HCEC 1CT (cell line): ENCODE measurements around the gene DHX30.
"Not testable (repeated sequence)": the region's sequence is repeated elsewhere in the genome, so short reads cannot be mapped to it uniquely, and the experiment has no call there.

Experiments
- DNase-seq: peaks from one replicate; pipeline ENCODE4 v3.0.0-alpha.2; 2017

The DHX30 gene

DNA sequence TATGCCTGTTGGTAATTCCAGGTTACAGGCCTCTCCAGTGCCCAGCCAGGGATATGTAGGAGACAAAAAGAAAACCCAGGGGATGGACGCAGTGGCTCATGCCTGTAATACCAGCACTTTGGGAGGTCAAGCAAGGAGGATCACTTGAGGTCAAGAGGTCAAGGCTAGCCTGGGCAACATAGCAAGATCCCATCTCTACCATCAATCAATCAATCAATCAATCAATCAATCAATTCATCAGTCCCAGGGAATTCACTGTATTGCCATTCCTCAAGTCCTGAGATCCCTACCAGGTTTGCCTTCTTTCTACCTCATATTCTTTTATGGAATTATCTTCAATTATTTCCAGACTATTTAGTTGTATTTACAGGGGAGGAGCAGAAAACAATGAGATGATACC is 82.2 kb downstream of the DHX30 start:
- no peak for DNase-seq

DNA sequence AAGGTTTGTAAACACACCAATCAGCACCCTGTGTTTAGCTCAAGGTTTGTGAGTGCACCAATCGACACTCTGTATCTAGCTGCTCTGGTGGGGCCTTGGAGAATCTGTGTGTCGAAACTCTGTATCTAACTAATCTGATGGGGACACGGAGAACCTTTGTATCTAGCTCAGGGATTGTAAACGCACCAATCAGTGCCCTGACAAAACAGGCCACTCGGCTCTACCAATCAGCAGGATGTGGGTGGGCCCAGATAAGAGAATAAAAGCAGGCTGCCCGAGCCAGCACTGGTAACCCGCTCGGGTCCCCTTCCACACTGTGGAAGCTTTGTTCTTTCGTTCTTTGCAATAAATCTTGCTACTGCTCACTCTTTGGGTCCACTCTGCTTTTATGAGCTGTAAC is 85.1 kb downstream of the DHX30 start:
- DNase-seq = not testable (repeated sequence)

DNA sequence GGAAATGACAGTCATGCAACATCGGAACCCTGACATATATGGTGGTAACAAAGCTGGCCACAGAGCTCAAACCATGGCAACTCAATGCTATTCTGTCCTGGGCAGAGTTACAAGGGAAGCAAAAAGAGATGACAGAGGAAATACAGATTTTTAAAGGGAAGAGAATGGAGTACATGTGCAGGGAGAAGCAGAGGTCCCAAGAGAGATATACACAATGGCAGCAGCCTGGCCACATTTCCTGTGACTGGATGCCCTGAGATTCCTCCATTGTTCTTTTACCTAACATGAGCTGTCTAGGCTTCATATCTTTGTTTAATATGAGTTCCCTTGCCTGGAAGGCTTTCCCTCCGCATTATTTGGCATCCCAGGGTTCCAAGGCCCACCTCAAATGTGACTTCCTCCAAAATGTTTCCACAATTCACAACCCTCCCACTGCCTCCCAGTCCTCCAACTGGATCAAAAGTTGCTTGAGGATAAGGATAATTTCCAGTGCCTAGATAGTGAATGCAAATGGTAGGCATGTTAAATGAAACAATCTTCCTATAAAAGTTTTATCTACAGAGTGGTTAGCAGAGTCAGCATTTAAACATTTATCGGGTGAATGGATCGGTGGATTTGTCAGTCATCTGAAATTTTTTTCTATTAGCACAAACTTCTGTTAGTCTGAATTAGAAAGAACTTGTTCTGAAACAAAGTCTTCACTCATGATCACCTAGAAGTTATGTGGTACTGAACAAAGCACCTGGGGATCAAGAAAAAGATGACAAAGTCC is 86.2 kb downstream of the DHX30 start:
- no peak for DNase-seq

DNA sequence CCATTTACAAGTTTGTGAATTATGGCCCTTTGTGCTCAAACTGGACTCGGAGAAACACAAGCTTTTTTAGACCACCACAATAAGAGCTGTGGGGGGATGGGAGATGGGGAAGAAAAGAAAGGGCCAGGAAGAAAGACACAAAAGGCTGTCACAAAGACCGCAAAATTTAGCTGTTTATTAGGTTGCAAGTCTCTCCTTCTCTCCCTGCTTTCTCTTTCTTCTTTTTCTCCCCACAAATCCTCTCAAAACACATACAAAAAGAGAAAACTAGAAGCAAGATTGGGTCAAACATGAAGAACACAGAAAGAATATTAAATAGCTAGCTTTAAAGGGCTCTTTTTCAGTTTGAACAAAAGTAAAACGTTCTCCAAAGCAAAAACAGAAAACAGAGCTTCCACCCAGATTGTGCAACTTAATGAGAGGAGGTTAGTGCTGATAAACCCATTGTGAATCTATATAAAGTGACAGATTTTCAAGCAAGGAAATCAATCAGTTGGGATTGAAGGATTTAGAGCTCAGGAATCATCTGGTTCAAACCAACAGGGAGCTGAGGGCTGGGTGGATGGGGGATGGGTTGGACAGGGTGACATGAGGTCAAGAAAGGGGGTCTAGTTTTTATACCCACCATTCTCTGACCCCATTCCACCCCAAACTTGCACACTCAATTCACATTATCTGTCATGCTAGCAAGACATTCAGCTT is 87.3 kb downstream of the DHX30 start:
- DNase-seq = no peak

DNA sequence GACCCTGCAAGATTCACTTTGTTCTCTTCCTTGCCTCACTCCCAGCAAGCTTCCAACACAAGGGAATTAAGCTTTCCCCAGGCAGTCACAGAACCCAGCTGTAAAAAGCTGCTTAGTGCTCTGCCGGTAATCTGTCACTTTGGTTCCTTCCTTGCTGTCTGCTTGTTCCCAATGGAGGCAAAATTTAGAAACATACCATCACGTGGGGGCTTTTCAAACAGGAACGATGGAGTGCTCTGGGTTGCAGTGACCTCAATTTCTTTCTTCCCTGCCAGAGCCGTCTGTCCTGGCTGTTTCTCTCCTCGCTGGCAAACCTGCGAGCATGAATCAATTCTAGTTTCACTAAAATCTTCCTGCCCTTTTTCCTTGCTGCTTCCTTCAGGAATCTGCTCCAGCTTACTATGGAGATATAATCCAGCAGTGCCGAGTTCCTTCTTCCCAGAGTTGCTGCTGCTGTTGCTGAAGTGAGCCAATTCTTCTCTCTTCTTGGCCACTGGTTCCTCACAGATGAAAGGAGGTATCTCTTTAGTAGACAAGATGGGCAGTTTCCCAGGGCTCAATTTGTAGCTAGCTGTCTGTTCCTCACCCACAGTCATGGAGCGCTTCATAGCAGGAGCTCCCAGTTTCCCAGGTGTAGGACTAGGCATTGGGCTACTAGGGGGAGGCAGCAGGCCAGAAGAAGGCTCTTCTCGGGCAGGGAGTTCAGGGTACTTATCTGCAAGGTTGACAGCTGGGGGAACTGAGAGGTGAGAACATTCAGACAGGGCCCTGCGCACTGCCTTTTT is 88.1 kb downstream of the DHX30 start:
- no peak for DNase-seq

DNA sequence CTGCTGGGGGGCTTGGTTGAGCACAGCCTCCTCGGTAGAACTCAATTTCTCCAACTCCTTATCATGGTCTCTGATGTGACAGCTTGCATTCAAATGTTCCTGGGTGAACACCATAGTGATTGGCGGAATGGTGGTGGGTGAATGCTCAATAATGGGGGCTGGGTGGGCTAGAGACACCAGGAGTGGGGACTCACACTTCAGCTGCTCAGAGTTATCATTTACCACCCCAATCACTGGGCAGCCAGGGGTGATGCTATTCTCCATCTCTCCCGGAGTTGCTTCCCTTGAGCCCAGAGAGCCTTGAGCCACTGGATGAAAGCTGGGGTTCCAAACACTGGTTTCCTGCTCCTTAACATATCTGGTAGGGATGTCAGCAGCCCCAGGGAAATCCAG is 88.7 kb downstream of the DHX30 start:
- no peak for DNase-seq

DNA sequence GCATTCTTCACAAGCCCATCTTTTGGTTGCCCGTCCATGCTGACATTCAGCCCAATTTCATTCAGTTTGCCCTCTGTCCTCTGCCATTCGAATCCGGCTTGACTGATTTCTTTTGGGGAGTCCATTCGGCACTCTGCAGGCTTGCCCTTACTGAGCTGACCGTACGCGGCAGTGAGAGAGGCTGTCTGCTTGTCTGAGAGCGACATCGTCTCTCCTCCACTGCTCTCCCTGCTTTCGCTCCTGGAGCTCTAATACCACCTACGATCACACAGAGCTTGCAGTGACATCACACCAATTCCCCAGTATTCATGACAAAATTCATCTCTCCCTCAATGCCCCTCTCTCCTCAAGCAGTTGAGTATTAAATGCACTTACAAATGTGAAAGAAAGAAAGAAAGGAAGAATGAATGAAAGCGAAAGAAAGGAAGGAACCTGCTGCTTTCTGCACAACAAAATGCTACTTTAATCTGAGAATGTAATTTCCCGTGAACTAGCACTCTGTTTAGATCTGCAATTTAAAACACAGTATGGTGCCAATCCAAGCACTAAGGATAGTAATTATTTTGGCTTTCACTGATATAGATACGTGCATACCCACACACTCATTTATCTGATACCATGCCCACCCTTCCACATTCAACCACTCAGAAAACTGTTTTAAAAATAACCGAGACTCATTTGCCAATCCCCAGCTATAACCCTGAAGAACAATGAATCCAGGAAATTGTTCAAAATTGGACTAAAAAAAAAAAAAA is 89.5 kb downstream of the DHX30 start:
- no peak for DNase-seq

DNA sequence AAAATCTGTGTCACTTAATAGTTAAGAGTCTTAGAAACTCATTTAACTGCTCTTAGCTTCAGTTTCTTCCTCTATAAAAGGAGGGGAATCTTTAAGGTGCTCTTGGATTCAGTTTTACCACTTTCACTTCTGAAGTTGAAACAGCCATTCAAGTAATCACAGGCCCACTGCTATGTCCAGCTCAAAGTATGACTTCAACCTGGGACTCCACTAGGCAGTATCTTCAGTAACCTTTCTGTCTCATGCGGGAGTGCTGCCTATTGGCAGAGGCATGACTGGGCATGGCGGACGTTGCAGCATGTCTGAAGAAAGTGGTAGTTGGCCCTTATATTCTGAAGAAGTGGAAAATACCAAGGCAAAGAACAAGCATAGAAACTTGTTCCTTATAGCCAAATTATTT is 92.3 kb downstream of the DHX30 start:
- DNase-seq = no peak

DNA sequence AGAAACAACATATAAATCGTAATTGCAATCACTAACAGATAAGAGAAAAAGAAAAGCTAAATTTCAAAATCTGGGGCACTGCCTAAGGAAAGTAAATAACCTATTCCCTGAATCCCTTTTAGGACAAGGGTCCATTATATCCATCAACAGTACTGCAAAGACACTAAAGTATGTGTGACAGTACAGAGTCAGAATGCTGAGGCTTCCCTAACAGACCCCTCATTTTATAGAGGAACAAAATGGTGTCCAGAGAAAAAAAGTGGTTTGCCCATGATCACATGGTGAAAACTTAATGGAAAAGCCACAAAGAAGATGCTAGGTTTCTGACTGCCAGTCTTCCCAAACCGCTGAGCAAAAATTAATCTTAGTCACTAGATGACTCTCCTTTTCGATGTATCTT is 93.8 kb downstream of the DHX30 start:
- no peak for DNase-seq

DNA sequence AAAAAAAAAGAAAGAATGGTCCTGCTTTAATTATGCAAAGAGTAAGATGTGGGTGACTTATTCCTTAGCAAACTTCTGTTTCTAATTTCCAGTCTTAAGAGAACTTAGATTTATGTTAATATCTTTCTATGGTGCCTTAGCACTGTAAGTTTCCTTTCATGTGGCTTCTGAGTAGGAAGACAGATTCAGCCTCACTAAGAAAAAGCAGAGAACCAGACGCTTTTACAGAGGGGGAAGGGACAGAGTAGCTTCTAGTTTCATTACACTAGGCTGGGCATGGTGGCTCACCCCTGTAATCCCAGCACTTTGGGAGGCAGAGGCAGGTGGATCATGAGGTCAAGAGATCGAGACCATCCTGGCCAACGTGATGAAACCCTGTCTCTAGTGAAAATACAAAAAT is 95.0 kb downstream of the DHX30 start:
- no peak for DNase-seq

DNA sequence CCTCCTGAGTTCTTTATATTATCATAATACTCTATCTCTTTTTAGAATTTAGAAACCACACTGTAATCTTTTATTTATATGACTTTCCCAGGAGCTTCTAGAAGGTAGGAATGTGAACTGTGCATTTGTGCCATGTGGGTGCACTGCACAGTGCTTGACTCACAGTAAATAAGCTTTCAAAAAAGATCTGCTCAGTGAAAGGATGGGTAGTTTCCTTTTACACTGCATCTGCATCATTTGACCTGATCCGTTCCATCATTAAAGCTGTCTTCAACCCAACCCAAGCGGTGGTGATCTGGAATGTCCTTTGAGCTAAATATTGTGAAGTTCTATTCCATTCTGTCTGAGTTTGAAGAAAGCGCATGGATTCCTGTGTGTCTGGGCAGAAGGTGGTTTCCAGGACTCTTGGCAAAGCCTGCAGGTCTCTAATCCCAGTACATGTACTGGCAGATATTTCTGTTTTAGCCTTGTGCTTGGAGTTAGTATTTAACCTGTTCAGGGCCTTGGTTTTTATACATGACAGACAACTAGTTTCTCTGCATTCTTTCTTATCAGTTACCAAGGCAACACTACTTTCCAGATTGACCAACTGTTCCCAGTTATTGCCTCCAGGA is 96.7 kb downstream of the DHX30 start:
- DNase-seq = no peak
